H1 (cell line): ENCODE measurements around the gene CDKN2B-AS1. TPM values are rescaled to one million over a fixed set of nuclear protein-coding genes. Genes with fewer than 3 reads are reported as not detected.

ENCODE experiments used
- CHD7 ChIP-seq: fragments of 300-600 bp; sonication (generic); IDR thresholded peaks from 2 replicates; pipeline ENCODE4 v1.7.1; 2012; ENCODE audit warnings: low read length, moderate library complexity, mild to moderate bottlenecking, inconsistent platforms; ENCODE audit not compliant: insufficient replicate concordance
- CTBP2 ChIP-seq: IDR thresholded peaks from 2 replicates; pipeline ENCODE4 v1.7.0; 2011; ENCODE audit warnings: borderline replicate concordance, mild to moderate bottlenecking, moderate library complexity, mixed read lengths, low read length; ENCODE audit not compliant: insufficient read depth, insufficient read length
- EZH2 ChIP-seq: fragments of 200-600 bp; sonication (generic); IDR thresholded peaks from 2 replicates; pipeline ENCODE4 v1.7.1; 2012; ENCODE audit warnings: low read depth, mild to moderate bottlenecking, moderate library complexity, low read length, inconsistent platforms; ENCODE audit not compliant: severe bottlenecking
- GABPA ChIP-seq: IDR thresholded peaks from 2 replicates; pipeline ENCODE4 v1.6.1; 2011; ENCODE audit warnings: mild to moderate bottlenecking, low read length, moderate library complexity, borderline replicate concordance; ENCODE audit not compliant: insufficient read depth
- GTF2F1 ChIP-seq: IDR thresholded peaks from 2 replicates; pipeline ENCODE4 v1.6.1; 2012; ENCODE audit warnings: low read depth, low read length, improper control_type of control experiment, borderline replicate concordance
- MAFK ChIP-seq: IDR thresholded peaks from 2 replicates; pipeline ENCODE4 v1.6.1; 2012; ENCODE audit warnings: low read depth, mild to moderate bottlenecking, improper control_type of control experiment, low read length
- USF2 ChIP-seq: IDR thresholded peaks from 2 replicates; pipeline ENCODE4 v1.6.1; 2011; ENCODE audit warnings: low read length, improper control_type of control experiment
- polyA plus RNA-seq, 7 experiments: library from polyadenylated mRNA; depleted of rRNA in 3 of 7; stranded (reverse) in 5 of 7; unstranded in 2 of 7; fragments of >200 nt in 5 of 7; fragments of 200-250 nt in 2 of 7; gene quantifications; 1 replicate in 5 of 7; 2 replicates in 1 of 7; 4 replicates in 1 of 7; pipeline versions ENCODE4 v1.2.1 to v1.2.3, GENCODE V29; 2011 to 2013; ENCODE audit warnings: missing spikeins in 2 of 7, mixed read lengths in 2 of 7
- total RNA-seq: library from RNA; stranded (reverse); fragmentation: NEBNext Ultra II Directional; extraction: Animal tissue kit (Norgen Biotek cat#: 25700); gene quantifications from 2 replicates; pipeline ENCODE4 v1.2.1, GENCODE V29; 2021

Gene CDKN2B-AS1
- total and polyA plus RNA-seq, 2 of the 8 experiments (the other 6 are each of a cell fraction or from before 2014, with no cell fraction given): not detected

GRCh38 chr9:22054076-22054475 is 59.5 kb downstream of the CDKN2B-AS1 start (continued):
- TF ChIP-seq CHD7 (no peak), EZH2 (no peak), GABPA (no peak), GTF2F1 (no peak), MAFK (no peak), CTBP2 (no peak), USF2 (no peak)
